Measurements from ENCODE around the gene SLC52A3.

DNA sequence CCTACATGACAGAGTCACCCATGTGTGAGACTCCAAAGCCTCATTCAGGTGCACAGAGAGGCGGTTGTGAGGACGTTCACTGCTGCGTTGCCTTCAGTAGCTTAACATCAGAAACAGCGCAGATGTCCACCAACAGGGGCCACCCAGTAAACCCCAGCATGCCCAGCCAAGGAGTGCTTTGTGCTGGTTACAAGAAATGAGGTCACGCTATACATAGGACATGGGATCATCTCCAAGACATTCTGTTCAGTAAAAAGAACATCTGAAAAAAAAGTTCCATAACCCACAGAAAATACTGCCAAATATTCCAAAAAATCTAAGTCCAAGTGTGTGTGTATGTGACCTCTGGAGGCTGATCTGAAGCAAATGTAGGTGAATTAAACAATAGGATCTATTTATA is 16.0 kb downstream of the SLC52A3 start:
- TF ChIP-seq, protein P1, sequence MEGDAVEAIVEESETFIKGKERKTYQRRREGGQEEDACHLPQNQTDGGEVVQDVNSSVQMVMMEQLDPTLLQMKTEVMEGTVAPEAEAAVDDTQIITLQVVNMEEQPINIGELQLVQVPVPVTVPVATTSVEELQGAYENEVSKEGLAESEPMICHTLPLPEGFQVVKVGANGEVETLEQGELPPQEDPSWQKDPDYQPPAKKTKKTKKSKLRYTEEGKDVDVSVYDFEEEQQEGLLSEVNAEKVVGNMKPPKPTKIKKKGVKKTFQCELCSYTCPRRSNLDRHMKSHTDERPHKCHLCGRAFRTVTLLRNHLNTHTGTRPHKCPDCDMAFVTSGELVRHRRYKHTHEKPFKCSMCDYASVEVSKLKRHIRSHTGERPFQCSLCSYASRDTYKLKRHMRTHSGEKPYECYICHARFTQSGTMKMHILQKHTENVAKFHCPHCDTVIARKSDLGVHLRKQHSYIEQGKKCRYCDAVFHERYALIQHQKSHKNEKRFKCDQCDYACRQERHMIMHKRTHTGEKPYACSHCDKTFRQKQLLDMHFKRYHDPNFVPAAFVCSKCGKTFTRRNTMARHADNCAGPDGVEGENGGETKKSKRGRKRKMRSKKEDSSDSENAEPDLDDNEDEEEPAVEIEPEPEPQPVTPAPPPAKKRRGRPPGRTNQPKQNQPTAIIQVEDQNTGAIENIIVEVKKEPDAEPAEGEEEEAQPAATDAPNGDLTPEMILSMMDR (IDR thresholded peaks at IDR 0.05; ENCODE audit: low read length), result no peak
- TF ChIP-seq EZH2phosphoT487 (IDR thresholded peaks at IDR 0.05; ENCODE audit: low read length) (no peak), EZH2 (optimal IDR thresholded peaks at IDR 0.05; ENCODE audit: low read depth, low read length) (no peak)
